Astrocyte (in vitro differentiated cells and primary cell): ENCODE results near the gene WDR37.

Source experiments
- CTCF ChIP-seq: IDR thresholded peaks from 2 replicates; pipeline ENCODE4 v1.5.1; 2011; ENCODE audit warnings: low read depth, mild to moderate bottlenecking, inconsistent platforms, low read length, moderate library complexity; ENCODE audit not compliant: insufficient read depth
- EZH2 ChIP-seq: IDR thresholded peaks from 2 replicates; pipeline ENCODE4 v1.6.1; 2012; ENCODE audit warnings: mild to moderate bottlenecking, low read length, inconsistent platforms; ENCODE audit not compliant: insufficient read depth

- TF ChIP-seq CTCF = no peak
- no peak for TF ChIP-seq EZH2
Observed at GRCh38 chr10:1094112-1095057, 38.2 kb downstream of the WDR37 start.
